SK-N-SH (cell line): Measurements from ENCODE around the gene MCCC1. TPM values are rescaled to one million over a fixed set of nuclear protein-coding genes. Genes with fewer than 3 reads are reported as not detected.
A peak's percentile ranks its signal among the peaks of the same experiment; 100 is the strongest.

Source experiments
- CTCF ChIA-PET: fragments of 300-600, 350-600 bp; formaldehyde crosslinking; extraction: SDS; loops from one replicate; lab custom pipeline; 2021; lab: Yijun Ruan, JAX
- POLR2A ChIA-PET: fragments of 350-600 bp; sonication (Branson Sonifier 250); formaldehyde crosslinking; extraction: SDS; loops from one replicate; lab custom pipeline; 2020; ENCODE audit warnings: antibody characterized with exemption, inconsistent platforms; lab: Yijun Ruan, JAX
- DNase-seq: peaks from one replicate; pipeline ENCODE4 v3.0.0; 2012
- H2AFZ ChIP-seq: fragments of 200-600 bp; sonication (generic); 2 replicates; pipeline ENCODE4 v1.8.1; 2016; ENCODE audit warnings: antibody characterized with exemption, mild to moderate bottlenecking, low read depth
- H3F3A ChIP-seq: fragments of 200-600 bp; sonication (generic); replicated peaks from 2 replicates; pipeline ENCODE3; 2016; ENCODE audit warnings: antibody characterized with exemption, mild to moderate bottlenecking; ENCODE audit not compliant: insufficient read depth
- H3K27ac ChIP-seq, 2 experiments: fragments of 200-500 bp in 1 of 2; fragments of 200-600 bp in 1 of 2; sonication (Bioruptor generic) in 1 of 2; sonication (generic), shearing (Covaris generic) in 1 of 2; 2 replicates each; pipeline versions ENCODE4 v1.5.1 to v1.6.1; 2014 to 2016; ENCODE audit warnings: low read depth in 2 of 2, inconsistent platforms in 1 of 2, low read length in 1 of 2, mild to moderate bottlenecking in 1 of 2, mixed read lengths in 1 of 2
- H3K27me3 ChIP-seq: fragments of 200-600 bp; sonication (generic), shearing (Covaris generic); 2 replicates; pipeline ENCODE4 v1.6.1; 2016; ENCODE audit warnings: mixed run types; ENCODE audit not compliant: insufficient read depth
- H3K36me3 ChIP-seq, 2 experiments: fragments of 200-500 bp in 1 of 2; fragments of 200-600 bp in 1 of 2; sonication (Bioruptor generic) in 1 of 2; sonication (generic) in 1 of 2; replicated peaks in 1 of 2; 2 replicates each; pipeline versions ENCODE3 to v1.5.1; 2014 to 2016; ENCODE audit warnings: low read length in 1 of 2, mild to moderate bottlenecking in 1 of 2; ENCODE audit not compliant: insufficient read depth in 2 of 2, control insufficient read depth in 1 of 2
- H3K4me1 ChIP-seq, 2 experiments: fragments of 200-500 bp in 1 of 2; fragments of 200-600 bp in 1 of 2; sonication (Bioruptor generic) in 1 of 2; sonication (generic), shearing (Covaris generic) in 1 of 2; 2 replicates each; pipeline versions ENCODE4 v1.5.1 to v1.6.1; 2014 to 2016; ENCODE audit warnings: low read depth in 1 of 2, low read length in 1 of 2, mixed run types in 1 of 2; ENCODE audit not compliant: insufficient read depth in 2 of 2, control insufficient read depth in 1 of 2
- H3K4me2 ChIP-seq: fragments of 200-600 bp; sonication (generic), shearing (Covaris generic); 2 replicates; pipeline ENCODE4 v1.6.1; 2017; ENCODE audit warnings: mixed run types
- H3K4me3 ChIP-seq, 2 experiments: fragments of 200-500 bp in 1 of 2; fragments of 200-600 bp in 1 of 2; sonication (Bioruptor generic) in 1 of 2; sonication (generic), shearing (Covaris generic) in 1 of 2; 2 replicates each; pipeline versions ENCODE4 v1.5.1 to v1.8.1; 2014 to 2016; ENCODE audit warnings: low read depth in 2 of 2, inconsistent platforms in 1 of 2, low read length in 1 of 2, mild to moderate bottlenecking in 1 of 2, mixed read lengths in 1 of 2, moderate library complexity in 1 of 2
- H3K79me2 ChIP-seq: fragments of 200-600 bp; sonication (generic); 2 replicates; pipeline ENCODE4 v1.8.1; 2017; ENCODE audit warnings: mild to moderate bottlenecking; ENCODE audit not compliant: insufficient read depth
- H3K9ac ChIP-seq: fragments of 200-600 bp; sonication (generic); 2 replicates; pipeline ENCODE4 v1.6.1; 2017; ENCODE audit warnings: mixed run types
- H3K9me2 ChIP-seq: fragments of 200-600 bp; sonication (generic); 2 replicates; pipeline ENCODE4 v1.6.1; 2017; ENCODE audit warnings: mixed run types
- H3K9me3 ChIP-seq: fragments of 200-600 bp; sonication (generic); 2 replicates; pipeline ENCODE4 v1.6.1; 2017; ENCODE audit warnings: mixed run types, mild to moderate bottlenecking, moderate library complexity
- H4K20me1 ChIP-seq: fragments of 200-600 bp; sonication (generic); 2 replicates; pipeline ENCODE4 v1.6.1; 2017; ENCODE audit warnings: mild to moderate bottlenecking, mixed run types; ENCODE audit not compliant: insufficient read depth
- CHD2 ChIP-seq: fragments of 150-350 bp; IDR thresholded peaks from 2 replicates; pipeline ENCODE4 v1.6.1; 2018; ENCODE audit warnings: low read length; ENCODE audit not compliant: partially characterized antibody
- CTCF ChIP-seq: fragments of 200-600 bp; sonication (generic); IDR thresholded peaks from 2 replicates; pipeline ENCODE4 v1.6.1; 2017; ENCODE audit warnings: antibody characterized with exemption, mild to moderate bottlenecking, moderate library complexity
- FOSL2 ChIP-seq: IDR thresholded peaks from 2 replicates; pipeline ENCODE4 v1.4.0; 2012; ENCODE audit warnings: low read depth, mild to moderate bottlenecking, moderate library complexity, borderline replicate concordance
- FOXJ3 ChIP-seq: sonication (generic); formaldehyde crosslinking; IDR thresholded peaks from 2 replicates; pipeline ENCODE4 v1.5.1; 2020; ENCODE audit warnings: mild to moderate bottlenecking, missing genetic modification reagents
- IRF3 ChIP-seq: fragments of 150-350 bp; IDR thresholded peaks from 2 replicates; pipeline ENCODE4 v1.6.1; 2016; ENCODE audit warnings: mild to moderate bottlenecking, low read depth, low read length
- NFIC ChIP-seq: IDR thresholded peaks from 2 replicates; pipeline ENCODE4 v1.4.0; 2012; ENCODE audit warnings: borderline replicate concordance
- PBX3 ChIP-seq: IDR thresholded peaks from 2 replicates; pipeline ENCODE4; 2012
- POLR2AphosphoS5 ChIP-seq: IDR thresholded peaks from 2 replicates; pipeline ENCODE4 v1.6.1; 2012; ENCODE audit warnings: low read depth, low read length
- RCOR1 ChIP-seq: fragments of 150-350 bp; IDR thresholded peaks from 2 replicates; pipeline ENCODE4 v1.6.1; 2017; ENCODE audit warnings: antibody characterized with exemption, low read length
- RFX5 ChIP-seq: IDR thresholded peaks from 2 replicates; pipeline ENCODE4 v1.6.1; 2012; ENCODE audit warnings: mild to moderate bottlenecking, improper control_type of control experiment, low read length
- SMC3 ChIP-seq: IDR thresholded peaks from 2 replicates; pipeline ENCODE4 v1.6.1; 2012; ENCODE audit warnings: low read depth, low read length, improper control_type of control experiment
- TCF12 ChIP-seq: IDR thresholded peaks from 2 replicates; pipeline ENCODE4 v1.4.0; 2012
- ZBTB33 ChIP-seq: IDR thresholded peaks from 2 replicates; pipeline ENCODE4 v1.4.0; 2012; ENCODE audit warnings: low read depth, borderline replicate concordance
- WGBS: methylation state at CpG from one replicate; pipeline ENCODE4 v1.1.6; 2017; ENCODE audit warnings: low lambda C conversion rate; 5-methylcytosine and 5-hydroxymethylcytosine counted together
- polyA plus RNA-seq, 3 experiments: library from polyadenylated mRNA; depleted of rRNA; stranded (reverse); fragments of >200 nt; gene quantifications; 2 replicates each; pipeline ENCODE4 v1.2.3, GENCODE V29; 2012

MCCC1 gene
- polyA plus RNA-seq, 1 of the 3 experiments (the other 2 are of a cell fraction): 15.4 TPM

GRCh38 chr3:183099026-183099837, at the start of gene MCCC1 (continued):
- TF ChIP-seq POLR2AphosphoS5 (peak; percentile 83), SMC3 (no peak; the same call in 1 of the 2 replicates), FOXJ3 (CRISPR knock-in tag) (no peak), RFX5 (peak; percentile 74; the same call in 1 of the 2 replicates), CHD2 (peak; percentile 45), IRF3 (peak; percentile 31; the same call in 1 of the 2 replicates), RCOR1 (no peak; the same call in 1 of the 2 replicates), FOSL2 (no peak), ZBTB33 (no peak)
- TF ChIP-seq, all 33 proteins: peak for 16

GRCh38 chr3:183148056-183148455, 48.8 kb upstream of the MCCC1 start:
- DNase-seq: no peak
- Histone ChIP-seq H3K27me3 (no peaks in the 10 kb centered on the region), H4K20me1 (no peaks in the 10 kb centered on the region), H3K36me3 (no peaks in the 10 kb centered on the region), H3K9ac (no peak overlapping the region), H3F3A (peaks cover 6% of the 10 kb centered on the region), H2AFZ (no peak overlapping the region), H3K9me3 (no peaks in the 10 kb centered on the region), H3K4me2 (no peak overlapping the region), H3K79me2 (no peaks in the 10 kb centered on the region), H3K4me3 (no peak overlapping the region), H3K9me2 (no peaks in the 10 kb centered on the region), H3K4me1 (no peaks in the 10 kb centered on the region), H3K27ac (no peak overlapping the region)
- TF ChIP-seq TCF12 (peak; percentile 37; the same call in 1 of the 2 replicates), CTCF (no peak), NFIC (peak; percentile 19; the same call in 1 of the 2 replicates), CHD2 (no peak), PBX3 (peak; percentile 18; the same call in 1 of the 2 replicates)
- WGBS: 26% methylated on average over 4 of the region's 4 CpGs
- ChIA-PET CTCF (no interaction called here), POLR2A (no interaction called here)
